ENCODE measurements around the gene DLST.

The DLST gene

DNA sequence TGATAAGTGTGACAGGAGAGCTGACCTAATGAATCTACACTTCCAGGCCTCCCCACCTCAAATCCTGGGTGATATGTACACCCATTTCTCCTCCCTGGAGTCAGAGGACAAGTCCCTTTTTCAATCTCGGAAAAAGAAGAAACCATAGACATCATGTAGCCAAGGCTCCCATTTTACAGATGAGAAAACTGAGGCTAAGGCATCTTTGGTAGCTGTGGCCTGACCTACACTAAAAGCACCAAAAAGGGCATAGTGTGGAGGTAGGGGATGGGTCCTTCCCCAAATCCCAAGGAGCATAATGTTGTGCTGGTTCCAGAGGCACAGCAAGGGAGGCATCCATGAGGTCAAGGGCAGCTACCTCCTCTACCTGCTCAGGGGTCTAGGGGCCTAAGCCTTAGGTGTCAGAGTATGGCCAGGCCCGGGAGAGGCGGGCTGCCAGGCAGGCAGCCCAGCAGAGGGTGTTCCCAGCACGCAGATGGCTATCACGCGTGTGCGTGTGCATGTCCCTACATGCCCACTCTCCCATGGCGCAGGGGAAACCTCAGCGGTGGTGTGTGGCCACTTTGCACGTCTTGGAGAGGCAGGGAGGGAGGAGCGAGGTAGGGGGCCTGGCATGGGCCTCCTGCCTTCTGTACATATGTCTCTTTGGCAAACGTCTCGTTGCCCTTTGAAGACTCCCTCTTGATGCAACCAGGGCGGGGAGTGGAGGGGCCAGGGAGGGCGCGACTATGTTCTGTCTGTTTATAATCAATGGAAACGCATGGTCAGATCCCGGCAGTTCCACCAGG lies 71.2 kb downstream of the DLST start:
- DNase-seq (ENCODE audit: low spot score) (no peak), FAIRE-seq (peak; percentile 30)
